T-helper 2 cell (primary cell): ENCODE measurements around the gene RAB8B.
"Not testable (repeated sequence)": the region's sequence is repeated elsewhere in the genome, so short reads cannot be mapped to it uniquely, and the experiment has no call there.

Experiments
- DNase-seq, 5 experiments: peaks; one replicate each; pipeline versions ENCODE4 v3.0.0 to v3.0.0-alpha.2; 2012 to 2022

Gene RAB8B

GRCh38 chr15:63186065-63186464, 3.3 kb upstream of the RAB8B start:
- no peak for DNase-seq

DNA sequence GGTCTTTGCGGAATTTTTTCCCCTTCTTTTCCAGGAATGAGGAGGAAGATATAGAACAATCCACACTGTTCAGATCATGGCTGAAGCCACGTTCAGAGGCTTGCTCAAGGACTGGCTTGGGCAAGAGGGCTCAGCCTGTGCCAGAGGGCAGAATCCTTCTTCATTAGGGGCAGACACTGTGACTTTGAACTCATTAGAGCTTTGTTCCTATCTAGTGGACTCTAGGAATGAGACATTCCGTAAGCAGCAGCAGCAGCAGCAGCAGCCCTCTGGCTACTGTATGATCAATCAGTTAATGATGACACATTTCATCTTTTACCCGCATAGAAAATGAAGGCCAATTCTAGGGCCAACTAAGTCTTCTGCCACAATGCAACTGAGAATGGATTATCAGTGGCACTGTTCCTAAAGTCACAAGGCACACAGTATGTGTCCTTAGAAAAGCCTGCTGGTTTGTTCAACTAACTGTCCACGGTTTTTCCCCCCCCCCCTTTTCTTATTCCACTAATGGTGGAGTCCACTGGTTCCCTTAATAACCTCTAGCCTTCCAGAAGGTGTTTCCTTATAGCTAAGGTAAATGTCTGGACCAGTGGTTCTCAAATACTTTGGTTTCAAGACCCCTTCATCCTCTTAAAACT, 1.7 kb upstream of the RAB8B start:
- DNase-seq: no peak

DNA sequence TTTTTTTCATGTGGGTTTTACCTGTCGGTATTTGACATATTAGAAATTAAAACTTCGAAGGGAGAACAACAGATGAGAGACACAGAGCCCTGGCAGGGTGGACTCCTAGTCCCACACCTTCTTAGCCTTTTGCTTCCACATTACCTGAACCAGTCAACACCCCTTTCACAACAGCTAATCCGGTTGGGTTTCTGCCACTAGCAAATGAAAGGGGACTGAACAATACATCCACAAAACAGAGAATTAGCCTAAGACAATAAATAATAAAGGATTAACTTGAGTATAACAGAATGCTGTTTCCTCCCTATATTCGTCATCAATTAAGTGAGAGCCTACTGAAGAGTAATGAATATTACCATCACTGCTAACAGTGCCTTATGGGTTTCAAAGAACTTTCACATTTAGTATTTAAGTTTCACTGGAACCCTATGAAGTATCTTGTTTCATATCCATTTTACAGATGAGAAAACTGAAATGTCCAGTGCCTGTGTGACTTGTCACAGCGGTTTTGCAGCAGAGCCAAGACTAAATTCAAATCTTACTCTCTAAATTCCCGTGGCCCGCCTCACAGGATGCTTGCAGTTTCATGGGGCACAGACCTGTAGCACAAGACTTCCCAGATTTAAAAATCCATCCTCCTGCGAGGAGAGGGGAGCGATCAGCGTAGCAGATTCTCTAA, 1.0 kb upstream of the RAB8B start:
- peak in 1 of 5 experiments; percentile 51 for DNase-seq

DNA sequence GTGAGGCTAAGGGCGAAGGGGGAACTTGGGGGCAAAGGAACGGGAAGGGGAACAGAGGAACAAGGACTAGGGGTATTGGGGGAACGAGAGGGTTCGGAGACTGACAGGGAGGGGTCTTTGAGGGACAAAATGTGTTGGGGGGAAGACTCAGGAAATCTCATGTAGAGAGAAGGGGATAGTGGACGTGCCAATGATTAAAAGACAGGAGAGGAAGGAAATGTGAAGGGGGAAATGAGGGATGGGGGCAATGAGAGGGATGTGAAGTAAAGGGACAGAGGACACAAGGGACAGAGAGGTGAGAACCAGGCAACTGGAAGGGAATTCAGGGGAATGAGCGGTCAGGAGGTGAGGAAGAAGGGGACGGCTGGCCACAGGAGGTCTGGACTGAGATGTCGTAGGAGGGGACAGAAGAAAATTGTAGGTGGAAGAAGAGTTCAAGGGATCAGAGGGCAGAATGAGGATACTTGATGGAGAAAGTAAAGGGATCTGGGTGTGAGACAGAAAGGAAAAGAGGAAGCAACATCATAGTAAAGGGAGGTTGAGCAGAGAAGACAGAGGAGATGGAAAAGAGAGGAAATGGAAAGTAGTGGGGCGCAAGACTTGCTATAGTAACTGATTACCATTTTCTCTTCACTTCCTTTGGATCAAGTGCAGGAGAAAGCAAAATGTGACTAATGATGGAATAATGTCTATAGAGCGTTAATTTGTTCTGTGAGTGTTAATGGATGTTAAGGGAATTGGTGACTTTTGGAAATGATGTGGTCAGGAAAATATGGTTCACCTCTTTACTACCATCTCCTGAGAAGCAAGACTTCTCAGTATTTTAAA, 749 bp downstream of the RAB8B start:
- no peak for DNase-seq

GRCh38 chr15:63190769-63191649, 1.6 kb downstream of the RAB8B start:
- DNase-seq: no peak

DNA sequence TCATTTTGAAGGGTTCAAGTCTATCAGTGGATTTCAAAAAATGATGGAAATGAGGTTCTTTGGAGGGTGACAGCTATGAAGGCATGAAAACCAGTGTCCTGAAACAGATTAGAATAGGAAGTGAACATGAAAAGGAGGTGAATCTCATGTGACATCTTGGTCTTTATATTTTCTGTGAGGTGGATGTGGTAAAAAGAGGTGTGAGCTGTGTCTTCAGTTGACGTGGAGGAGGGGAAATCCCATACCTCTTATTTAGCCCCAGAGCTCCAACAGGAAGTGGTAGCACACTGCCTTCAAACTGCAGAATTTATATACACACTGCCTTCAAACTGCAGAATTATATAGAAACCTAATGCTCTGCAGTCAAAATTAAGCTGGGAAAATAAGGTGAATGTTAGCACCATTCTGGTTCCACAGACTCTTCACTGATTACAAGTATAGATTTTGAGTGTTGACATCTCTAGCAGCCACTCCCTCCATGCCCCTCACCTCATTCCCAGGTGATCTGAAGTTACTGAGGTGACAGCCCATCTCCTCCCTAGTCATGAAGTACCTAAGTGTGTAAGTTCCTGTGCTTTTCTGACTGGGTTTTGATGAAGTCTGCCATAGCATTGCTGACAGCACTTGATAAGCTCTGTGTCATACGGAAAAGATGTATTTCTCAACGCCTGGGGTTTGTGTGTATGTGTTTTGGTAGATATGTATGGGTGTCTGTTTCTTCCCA, 2.7 kb downstream of the RAB8B start:
- DNase-seq: peak in 3 of 5 experiments; percentile 49 to 98 (median 89)

- DNase-seq: peak in 1 of 5 experiments; percentile 82
These were observed 3.3 kb downstream of the RAB8B start for GRCh38 chr15:63192619-63193206.

DNA sequence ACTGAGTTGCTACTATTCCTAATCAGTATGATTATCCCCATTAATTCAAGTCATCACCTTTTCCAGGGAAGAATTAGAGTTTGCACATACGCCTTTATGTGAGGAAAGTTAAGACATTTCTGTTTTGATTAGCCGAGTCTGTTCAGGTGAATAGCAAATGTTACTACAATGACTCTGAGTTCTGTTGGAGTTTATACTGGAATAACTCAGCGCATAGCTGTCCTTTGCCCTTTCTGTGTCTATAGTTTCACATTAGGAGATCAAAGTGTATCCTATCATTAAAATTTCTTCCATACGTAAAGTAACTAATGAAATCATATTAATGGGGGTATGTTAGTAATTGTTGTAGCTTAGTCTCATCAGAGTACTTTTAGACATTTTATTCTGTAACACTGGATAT, 4.9 kb downstream of the RAB8B start:
- DNase-seq: no peak

- no peak for DNase-seq
These were observed 5.6 kb downstream of the RAB8B start for GRCh38 chr15:63194880-63195568.

DNA sequence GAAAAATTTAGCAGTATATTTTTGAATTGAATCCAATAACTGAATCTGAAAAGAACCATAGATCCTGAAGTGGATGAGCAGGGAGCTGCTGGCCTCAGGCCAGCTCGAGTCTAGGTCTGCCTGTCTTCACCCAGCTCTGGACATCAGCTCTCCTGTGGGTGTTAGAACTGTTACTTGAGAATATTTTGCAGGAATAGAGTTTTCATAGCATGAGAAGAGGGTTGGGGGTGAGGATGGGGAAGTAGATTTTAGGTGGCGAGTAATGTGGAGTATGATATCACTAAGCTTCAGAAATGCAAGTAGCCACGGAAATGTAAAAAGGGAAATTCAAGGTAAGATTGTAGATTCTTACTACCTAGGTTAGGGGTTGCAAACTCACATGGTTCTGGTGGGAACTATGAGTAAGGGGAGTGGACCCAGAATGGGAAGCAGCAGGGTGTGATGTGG, 6.2 kb downstream of the RAB8B start:
- DNase-seq: no peak

DNA sequence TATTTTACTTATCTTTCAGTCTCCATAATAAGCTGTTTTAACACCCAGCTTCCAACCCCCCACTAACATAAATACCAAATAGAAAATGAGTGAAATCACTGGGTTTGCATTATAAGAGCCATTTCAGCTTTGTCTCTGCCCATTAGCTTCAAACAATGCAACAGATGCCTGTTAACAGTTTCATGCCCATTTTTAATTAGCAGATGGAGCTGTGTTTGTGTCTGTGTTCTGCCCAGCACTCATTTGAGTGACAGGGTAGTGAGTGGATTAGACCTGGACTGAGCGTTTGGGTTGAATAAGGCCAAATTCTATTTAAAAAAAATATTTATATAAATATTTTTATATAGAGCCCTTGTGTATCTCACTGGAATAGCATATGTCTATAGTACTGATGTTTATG, 7.4 kb downstream of the RAB8B start:
- DNase-seq: no peak

DNA sequence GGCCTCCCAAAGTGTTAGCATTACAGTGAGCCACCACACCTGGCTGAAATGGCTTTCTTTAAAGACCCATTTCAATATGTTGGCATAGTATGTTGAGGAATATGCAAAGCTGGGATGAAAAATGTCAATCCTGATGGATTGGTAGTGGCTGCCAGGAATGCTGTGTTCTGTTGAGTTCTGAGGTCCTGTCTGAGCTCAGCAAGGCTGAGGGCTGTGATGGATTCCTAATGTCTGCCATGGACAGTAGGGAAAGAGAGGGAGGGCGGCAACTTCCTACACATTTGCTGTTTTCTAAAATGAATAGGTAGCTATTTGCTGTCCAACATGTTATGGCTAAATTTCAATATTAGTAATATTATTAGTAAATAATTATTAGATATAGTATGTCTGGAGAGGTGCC, 8.2 kb downstream of the RAB8B start:
- DNase-seq: no peak

- no peak for DNase-seq
These were observed 9.2 kb downstream of the RAB8B start for GRCh38 chr15:63198371-63199250.

- no peak for DNase-seq
These were observed 11.3 kb downstream of the RAB8B start for GRCh38 chr15:63200464-63201249.

GRCh38 chr15:63202861-63203260, 13.5 kb downstream of the RAB8B start:
- DNase-seq: no peak

- DNase-seq: peak in 3 of 5 experiments; percentile 33 to 86 (median 77)
These were observed 14.2 kb downstream of the RAB8B start for GRCh38 chr15:63203451-63204090.

DNA sequence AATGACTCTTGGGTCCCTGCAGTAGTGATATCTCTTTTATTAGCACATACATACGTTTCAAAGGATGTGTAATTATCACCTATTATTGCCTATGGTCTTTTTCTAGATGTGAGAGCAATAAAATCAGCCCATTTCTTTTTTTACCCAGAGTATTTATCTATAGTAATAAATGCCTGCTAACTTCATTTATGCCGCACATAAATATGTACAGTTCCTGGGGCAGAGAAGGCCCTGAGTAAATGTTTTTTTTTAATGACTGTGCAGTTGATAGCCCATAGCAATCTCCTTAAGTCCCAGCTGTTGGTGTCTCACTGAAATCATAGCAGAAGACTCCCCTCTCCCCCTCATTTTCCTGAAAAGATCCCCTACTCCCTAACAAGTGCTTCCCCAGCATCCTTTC, 16.7 kb downstream of the RAB8B start:
- DNase-seq: no peak

DNA sequence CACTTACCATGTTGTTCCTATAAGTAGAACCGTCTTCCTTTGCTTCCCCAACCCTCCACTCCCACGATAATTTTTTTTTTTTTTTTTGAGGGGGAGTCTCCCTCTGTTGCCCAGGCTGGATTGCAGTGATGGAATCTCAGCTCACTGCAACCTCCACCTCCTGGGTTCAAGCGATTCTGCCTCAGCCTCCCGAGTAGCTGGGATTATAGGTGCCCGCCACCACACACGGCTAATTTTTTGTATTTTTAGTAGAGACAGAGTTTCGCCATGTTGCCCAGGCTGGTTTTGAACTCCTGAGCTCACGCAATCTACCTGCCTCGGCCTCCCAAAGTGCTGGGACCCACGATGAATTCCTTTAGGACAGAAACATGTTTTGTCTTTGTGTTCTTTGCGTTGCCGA, 19.4 kb downstream of the RAB8B start:
- DNase-seq: not testable (repeated sequence)
